HT1080 (cell line): ENCODE measurements around the gene ZNF621. TPM values are rescaled to one million over a fixed set of nuclear protein-coding genes. Genes with fewer than 3 reads are reported as not detected.

Experiments
- DNase-seq: peaks from one replicate; pipeline ENCODE4 v3.0.0-alpha.2; 2015; ENCODE audit warnings: low read depth
- polyA plus RNA-seq, 2 experiments: library from polyadenylated mRNA; depleted of rRNA; stranded (reverse); fragments of >200 nt; gene quantifications; 2 replicates each; pipeline ENCODE4 v1.2.3, GENCODE V29; 2015
- total RNA-seq: library from RNA; depleted of rRNA; stranded (reverse); fragments of >200 nt; shearing (Covaris generic); gene quantifications from 2 replicates; pipeline ENCODE4 v1.2.3, GENCODE V29; 2014; rRNA removed

Gene ZNF621
- 8.3 and 9.2 TPM in 2 replicates for total RNA-seq
- 13.8 and 16.0 TPM in 2 replicates for polyA plus RNA-seq (2015; cell fraction: cytosol; rRNA removed)
- polyA plus RNA-seq (2015; cell fraction: nucleus; rRNA removed), result 38.8 and 50.3 TPM in 2 replicates

DNA sequence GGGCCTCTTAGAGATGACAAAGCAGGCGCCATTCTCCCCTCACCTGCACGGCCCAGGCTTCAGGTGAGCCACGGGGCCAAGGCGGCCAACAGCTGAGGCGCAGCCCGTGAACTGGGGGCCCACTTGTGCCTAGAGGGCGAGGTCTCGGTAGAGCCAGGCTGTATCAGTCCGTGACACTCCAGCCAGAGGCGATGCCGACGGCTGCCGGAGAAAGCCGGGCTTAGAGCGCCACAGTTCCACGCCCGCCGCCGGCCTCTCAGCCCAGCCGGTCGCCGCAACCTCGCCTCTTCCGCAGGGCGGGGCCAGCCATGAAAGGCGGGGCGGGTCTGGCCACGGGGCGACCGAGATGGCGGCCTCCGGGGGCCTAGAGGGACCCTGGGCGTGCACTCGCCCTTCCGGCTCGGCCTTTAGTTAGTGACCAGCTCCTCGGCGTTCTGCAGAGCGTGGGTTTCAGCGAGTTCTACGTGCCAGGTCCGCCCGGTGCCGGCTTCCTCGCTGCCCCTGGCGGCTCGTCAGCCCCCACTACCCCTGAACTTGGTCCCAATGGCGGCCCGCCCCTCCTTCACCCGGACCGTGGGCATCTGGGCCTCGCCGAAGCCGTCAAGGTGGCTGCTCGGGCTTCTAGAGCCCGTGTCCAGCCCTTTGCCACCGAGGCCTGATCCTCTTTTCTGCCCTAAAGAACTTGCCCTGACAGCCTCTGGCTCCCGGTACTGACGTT is at the start of gene ZNF621:
ZNF621 (plus strand) TSS at position 393 of the 718 bp plus-strand sequence. CDS start 881 bp downstream, outside the sequence.
- peak; percentile 87 for DNase-seq

- DNase-seq, result peak; percentile 77
Measured at GRCh38 chr3:40476478-40477470, 48.0 kb upstream of the ZNF621 start, which contains the start of gene ZNF619. Gene ZNF619 (plus strand): TSS chr3:40477122. CDS start chr3:40477980, 858 bp downstream.

DNA sequence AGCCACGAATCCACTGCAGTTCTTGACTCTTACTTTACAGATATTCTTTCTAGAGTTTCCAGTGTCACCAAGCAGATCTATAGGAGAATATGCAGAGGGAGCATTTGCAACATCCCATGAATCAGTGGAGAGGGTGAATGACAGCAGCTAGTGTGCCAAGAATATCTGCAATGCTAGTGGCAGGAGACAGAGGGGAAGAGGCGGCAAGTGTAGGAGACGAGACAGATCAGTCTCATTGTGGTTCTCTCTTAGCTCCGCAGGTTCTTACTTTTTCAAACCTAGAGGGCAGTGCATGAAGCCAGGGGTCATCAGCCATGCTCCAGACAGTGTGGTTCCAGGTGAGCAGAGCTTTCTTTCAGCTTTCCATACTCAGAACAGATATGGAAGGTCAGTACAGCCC is 47.1 kb upstream of the ZNF621 start:
- no peak for DNase-seq

GRCh38 chr3:40487172-40487571 is 37.6 kb upstream of the ZNF621 start:
- DNase-seq, result no peak

GRCh38 chr3:40490916-40491315 is 33.8 kb upstream of the ZNF621 start:
- DNase-seq, result no peak

- DNase-seq, result no peak
Measured at GRCh38 chr3:40494698-40495097, 30.1 kb upstream of the ZNF621 start.

DNA sequence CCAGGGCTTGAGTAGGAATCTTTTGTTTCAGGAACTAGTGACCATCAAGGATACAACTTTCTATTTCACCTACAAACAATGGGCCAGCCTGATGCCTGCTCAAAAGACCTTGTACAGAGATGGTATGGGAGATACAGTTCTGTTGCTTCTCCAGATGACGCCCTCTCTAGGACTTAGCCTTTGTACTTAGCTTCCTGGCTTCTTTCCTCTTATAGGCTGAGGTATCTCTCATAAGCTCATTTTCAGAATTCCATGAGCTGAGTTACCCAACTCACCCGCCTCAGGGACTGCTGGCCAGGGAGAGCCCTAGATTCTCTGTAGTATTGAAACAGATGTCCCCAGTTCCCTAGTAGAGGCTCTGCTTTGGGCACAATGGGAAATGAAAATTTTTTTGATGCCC is 27.5 kb upstream of the ZNF621 start:
- DNase-seq, result no peak

DNA sequence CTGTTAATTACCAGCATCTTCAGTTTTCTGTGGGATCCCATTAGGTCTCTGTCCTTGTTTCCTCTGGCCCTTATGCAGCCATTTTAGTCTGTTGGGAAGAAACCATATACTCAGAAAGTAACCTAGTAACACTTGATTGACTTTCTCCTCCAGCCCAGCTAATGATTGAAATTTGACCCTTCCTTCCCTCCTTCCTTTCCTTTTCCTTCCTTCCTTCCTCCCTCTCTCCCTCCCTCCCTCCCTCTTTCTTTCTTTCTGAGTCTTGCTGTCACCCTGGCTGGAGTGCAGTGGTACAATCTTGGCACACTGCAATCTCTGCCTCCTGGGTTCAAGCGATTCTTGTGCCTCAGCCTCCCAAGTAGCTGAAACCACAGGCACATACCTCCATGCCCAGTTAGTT is 24.8 kb upstream of the ZNF621 start:
- no peak for DNase-seq

DNA sequence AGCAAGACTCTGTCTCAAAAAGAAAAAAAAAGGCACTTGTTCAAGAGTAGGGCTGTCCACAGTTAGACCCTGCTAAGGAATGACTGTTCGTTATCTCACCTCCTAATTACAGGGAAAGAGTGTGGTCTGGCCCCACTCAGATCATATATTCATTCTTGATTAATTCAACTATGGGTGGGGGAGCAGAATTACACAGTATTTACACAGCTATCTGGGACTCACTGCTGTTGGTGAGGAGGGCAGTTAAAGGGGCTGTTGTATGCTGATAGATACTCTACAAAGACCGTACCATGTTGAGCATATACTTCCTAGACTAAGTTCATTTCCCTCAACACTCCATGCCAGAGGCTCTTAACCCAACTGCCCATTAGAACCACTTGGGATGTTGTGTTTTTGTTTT is 22.7 kb upstream of the ZNF621 start:
- DNase-seq, result no peak

DNA sequence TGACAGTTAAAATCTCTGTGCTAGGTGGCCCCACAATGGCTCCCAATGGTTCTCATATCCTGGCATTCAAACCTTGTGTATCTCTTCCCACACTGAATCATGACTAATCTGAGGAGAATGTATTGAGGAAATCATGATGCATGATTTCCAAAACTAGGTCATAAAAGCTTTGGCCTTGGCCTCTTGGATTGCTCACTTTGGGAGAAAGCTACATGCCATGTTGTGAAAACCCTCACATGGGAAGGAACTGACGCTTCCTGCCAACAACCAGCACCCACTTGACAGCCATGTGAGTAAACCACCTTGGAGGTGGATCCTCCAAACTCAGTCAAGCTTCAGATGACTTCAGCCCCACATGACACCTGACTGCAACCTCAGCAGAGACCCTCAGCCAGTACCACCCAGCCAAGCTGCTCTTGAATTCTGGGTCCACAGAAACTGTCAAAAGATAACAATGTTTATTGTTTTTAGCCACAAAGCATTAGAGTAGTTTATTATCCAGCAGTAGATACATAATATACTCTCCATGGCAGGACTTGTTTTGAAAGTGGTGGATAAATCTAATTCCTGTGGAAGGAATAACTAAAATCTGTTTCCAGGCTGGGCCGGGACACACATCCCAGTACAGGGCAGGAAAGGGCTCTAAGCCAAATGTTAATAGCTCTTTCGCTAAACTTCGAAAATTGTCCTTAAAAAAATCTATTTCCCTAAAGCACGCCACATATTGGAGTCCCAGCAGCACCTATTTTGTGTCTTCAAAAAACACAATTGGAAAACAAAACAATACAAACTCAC is 19.9 kb upstream of the ZNF621 start:
- peak; percentile 99 for DNase-seq

DNA sequence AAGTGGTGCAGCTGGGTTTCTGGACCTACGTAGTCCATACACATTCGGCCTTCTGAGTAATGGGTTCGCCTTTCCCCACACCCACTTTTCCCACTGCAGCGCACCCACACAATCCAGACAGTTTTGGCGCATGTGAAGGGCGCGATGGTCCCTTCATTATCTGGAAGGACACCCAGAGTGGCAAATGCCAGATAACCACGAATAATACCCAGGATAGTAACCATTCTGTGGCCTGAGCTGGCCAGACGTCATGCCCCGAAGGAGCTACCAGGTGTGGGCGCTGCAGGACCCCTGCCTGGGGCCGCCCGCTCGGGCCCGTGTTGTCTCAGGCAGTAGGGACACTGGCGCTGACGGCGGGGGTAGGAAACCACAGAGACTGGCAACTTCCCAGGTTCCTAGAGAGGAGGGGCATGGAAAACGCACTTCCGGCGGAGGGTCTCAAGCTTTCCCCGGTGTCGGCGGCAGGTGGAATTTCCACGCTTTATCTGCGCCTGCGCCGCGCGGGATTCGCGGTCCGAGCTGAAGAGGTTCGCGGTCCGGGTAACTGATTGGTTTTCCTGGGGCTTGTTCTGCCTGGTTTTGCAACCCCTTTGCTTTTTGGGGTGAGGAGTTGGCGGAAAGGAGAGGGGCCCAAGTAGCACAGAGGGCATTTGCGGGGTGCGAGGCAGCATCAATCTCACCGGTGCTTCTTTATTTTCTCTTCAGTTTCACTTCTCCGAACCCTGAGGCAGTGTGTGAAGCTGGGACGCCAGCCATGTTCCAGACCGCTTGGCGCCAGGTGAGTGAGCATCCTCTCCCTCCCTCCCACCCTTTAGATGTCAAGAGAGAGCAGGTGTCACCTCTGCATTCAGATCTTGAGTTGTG is 18.9 kb upstream of the ZNF621 start, which contains the start of gene ZNF620:
ZNF620 (plus strand) TSS at position 441 of the 864 bp plus-strand sequence; CDS start at position 755, 314 bp downstream.
- DNase-seq, result peak; percentile 75

- no peak for DNase-seq
Measured at GRCh38 chr3:40511031-40511718, 13.6 kb upstream of the ZNF621 start.

- no peak for DNase-seq
Measured at GRCh38 chr3:40516201-40516600, 8.6 kb upstream of the ZNF621 start.

DNA sequence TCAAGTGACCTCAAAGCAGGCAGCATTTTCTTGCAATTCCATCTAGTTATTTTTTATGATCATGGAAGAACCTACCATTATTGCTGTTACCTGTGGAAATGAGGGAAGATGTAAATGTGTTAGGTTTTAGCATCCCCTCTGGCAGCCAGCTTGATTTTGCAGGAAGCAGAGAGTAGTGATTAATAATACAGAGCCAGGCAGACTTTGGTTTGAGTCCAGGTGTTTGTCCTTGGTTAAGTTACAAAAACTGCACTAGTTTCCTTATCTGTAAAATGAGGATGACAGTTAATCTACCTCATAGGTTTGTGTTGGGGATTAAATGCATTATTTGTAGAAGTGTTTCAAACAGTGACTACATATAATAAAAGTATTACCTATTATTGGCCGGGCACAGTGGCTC is 6.7 kb upstream of the ZNF621 start:
- DNase-seq, result no peak

- no peak for DNase-seq
Measured at GRCh38 chr3:40518848-40519247, 5.9 kb upstream of the ZNF621 start.

- DNase-seq, result no peak
Measured at GRCh38 chr3:40521254-40521653, 3.5 kb upstream of the ZNF621 start.

DNA sequence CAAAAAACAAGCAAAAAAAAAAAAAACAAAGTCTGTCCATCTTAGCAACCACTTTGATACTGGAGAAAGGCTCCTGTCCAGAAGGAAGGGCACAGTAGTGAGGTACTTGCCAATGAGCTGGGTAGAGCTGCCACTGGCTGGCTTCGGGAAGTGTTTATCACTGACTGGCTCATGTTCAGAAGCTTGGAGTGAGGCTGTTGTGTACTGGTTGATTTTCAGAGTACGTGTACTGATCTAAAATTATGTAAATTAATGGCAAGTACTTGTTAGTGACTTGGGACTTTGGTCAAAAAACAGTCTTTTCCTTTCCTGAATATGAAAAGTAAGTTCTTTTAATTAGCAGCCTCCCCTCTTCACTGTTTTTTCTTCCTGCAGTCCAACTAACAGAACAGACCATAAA is 979 bp upstream of the ZNF621 start:
- no peak for DNase-seq

GRCh38 chr3:40524222-40524567 is 565 bp upstream of the ZNF621 start:
- no peak for DNase-seq

- no peak for DNase-seq
Measured at GRCh38 chr3:40528426-40528825, 3.7 kb downstream of the ZNF621 start.
